ENCODE measurements around the gene EPHA10. TPM values are rescaled to one million over a fixed set of nuclear protein-coding genes. Genes with fewer than 3 reads are reported as not detected.
"Not testable (repeated sequence)": the region's sequence is repeated elsewhere in the genome, so short reads cannot be mapped to it uniquely, and the experiment has no call there.

Gene EPHA10
- total RNA-seq, 1 donor from 2014 or later, result 0.17 TPM

DNA sequence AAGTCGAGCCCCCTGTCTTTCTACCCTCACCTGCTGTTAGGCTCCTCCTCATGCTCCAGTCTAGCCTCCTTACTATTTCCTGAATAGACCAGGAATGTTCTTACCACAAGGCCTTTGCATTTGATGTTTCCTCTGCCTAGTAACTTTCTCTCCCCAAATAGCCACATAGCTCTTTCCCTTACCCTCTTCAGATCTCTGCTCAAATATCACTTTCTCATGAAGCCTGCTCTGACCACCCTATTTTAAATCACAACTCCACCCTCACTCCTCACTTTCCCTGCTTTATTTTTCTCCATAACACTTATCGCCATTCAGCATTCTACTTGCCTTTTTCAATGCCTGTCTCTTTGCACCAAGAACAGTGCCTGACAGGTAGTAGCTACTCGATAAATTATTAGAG lies 79.2 kb downstream of the EPHA10 start:
- no peak overlapping the region for H3K4me3 ChIP-seq (ENCODE audit: low read depth, low read length)
- DNase-seq (ENCODE audit: low read depth), result no peak
- TF ChIP-seq, protein P1, sequence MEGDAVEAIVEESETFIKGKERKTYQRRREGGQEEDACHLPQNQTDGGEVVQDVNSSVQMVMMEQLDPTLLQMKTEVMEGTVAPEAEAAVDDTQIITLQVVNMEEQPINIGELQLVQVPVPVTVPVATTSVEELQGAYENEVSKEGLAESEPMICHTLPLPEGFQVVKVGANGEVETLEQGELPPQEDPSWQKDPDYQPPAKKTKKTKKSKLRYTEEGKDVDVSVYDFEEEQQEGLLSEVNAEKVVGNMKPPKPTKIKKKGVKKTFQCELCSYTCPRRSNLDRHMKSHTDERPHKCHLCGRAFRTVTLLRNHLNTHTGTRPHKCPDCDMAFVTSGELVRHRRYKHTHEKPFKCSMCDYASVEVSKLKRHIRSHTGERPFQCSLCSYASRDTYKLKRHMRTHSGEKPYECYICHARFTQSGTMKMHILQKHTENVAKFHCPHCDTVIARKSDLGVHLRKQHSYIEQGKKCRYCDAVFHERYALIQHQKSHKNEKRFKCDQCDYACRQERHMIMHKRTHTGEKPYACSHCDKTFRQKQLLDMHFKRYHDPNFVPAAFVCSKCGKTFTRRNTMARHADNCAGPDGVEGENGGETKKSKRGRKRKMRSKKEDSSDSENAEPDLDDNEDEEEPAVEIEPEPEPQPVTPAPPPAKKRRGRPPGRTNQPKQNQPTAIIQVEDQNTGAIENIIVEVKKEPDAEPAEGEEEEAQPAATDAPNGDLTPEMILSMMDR (conservative IDR thresholded peaks at IDR 0.05; ENCODE audit: low read depth, low read length), result no peak

DNA sequence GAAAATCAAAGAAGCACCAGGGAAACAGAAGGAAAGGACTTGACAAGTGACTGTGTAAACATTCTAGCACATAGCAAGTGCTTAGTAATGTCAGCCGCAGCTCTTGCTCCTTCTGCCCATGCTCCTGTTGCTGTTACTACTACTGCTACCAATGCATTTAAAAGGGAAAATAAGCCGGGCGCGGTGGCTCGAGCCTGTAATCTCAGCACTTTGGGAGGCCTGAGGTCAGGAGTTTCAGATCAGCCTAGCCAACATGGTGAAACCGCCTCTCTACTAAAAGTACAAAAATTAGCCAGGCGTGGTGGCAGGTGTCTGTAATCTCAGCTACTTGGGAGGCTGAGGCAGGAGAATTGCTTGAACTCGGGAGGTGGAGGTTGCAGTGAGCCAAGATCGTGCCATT lies 80.7 kb downstream of the EPHA10 start:
- not testable (repeated sequence) for DNase-seq (ENCODE audit: low read depth); H3K4me3 ChIP-seq (ENCODE audit: low read depth, low read length)

DNA sequence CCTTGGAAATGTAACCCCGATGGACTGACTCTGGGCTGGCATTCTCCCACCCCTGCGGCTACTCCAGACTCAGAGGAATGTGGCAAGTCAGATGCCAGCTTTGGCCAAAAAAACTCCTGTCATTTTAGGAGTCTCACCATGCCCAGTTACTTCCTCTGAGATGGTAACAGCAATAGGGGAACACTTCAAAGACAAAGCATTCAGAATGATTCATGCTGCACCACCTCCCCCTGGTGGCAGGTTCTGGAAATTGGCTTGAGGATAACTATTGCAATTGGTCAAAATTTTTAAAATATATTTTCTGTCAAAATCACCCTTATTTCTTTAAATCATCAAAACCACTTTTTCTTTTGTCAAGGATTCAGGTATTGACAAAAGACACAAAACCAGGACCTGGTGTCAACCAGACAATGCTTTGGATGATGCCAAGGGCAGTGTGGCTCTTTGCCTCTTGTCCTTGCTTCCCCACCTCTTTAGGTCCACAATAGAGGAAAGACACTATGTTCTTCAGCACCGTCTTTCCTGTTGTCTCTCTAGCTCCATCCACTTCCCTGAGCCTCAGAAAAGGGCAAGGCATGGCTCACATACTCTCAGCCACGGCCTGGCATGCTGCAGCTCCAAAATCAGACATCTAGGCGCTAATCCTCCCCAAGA lies 82.5 kb downstream of the EPHA10 start:
- no peak for DNase-seq (ENCODE audit: low read depth)
- no peak overlapping the region for H3K4me3 ChIP-seq (ENCODE audit: low read depth, low read length)
- TF ChIP-seq, protein P1 (conservative IDR thresholded peaks at IDR 0.05; ENCODE audit: low read depth, low read length), result peak; percentile 93

DNA sequence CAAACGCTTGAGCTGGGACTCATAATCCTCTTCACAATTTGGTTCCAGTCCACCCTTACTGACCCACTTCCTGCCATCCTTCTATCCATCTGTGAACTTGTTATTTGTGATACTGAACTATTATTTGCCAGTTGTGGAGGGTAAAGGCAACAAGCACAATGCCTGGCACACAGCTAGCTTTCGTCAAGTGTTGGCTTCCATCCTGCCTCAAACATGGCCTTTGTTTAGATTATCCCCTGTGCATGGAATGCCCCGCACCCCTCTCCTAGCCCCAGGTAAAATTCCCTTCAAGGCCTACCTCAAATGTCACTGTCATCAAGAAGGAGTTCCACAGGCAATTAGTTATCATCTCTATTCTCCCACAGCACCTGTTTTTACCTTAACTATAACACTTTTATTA lies 84.0 kb downstream of the EPHA10 start:
- TF ChIP-seq, protein P1 (conservative IDR thresholded peaks at IDR 0.05; ENCODE audit: low read depth, low read length), result no peak
- no peak for DNase-seq (ENCODE audit: low read depth)
- H3K4me3 ChIP-seq (ENCODE audit: low read depth, low read length), result no peak overlapping the region

DNA sequence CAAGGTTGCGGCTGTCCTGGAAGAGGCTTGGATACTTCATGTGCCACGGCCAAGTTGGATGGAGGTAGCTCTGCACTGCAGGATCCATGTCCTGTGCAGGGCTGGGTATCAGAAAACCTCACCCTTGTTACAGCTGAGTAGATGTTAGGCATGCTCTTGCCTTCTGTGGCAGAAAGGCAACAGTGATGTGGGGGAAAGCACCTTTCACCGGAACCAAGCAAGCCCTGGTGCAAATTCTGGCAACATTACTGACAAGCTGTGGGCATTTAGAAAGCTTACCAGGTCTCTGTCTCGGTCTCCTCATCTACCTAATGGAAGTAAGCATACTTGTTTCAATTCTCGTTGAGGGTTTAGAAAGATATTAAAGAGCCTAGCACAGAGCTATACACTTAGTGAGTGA lies 87.1 kb downstream of the EPHA10 start:
- DNase-seq (ENCODE audit: low read depth), result no peak
- no peak overlapping the region for H3K4me3 ChIP-seq (ENCODE audit: low read depth, low read length)
- TF ChIP-seq, protein P1 (conservative IDR thresholded peaks at IDR 0.05; ENCODE audit: low read depth, low read length), result no peak

DNA sequence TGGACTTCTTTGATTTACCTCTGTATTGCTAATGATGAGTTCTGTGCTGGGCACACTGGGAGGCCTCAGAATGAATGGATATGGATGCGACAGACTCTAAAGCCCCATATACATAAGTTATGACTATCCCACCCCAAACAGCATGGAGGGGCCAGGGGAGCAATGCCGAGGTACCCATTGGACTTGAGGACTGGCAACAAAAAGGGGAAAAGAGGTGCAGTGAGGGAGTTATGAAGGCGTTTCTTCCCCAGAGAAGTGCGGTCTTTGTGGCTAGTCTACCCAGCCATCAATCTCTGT lies 87.8 kb downstream of the EPHA10 start:
- H3K4me3 ChIP-seq (ENCODE audit: low read depth, low read length), result no peak overlapping the region
- no peak for DNase-seq (ENCODE audit: low read depth)
- TF ChIP-seq, protein P1 (conservative IDR thresholded peaks at IDR 0.05; ENCODE audit: low read depth, low read length), result no peak

DNA sequence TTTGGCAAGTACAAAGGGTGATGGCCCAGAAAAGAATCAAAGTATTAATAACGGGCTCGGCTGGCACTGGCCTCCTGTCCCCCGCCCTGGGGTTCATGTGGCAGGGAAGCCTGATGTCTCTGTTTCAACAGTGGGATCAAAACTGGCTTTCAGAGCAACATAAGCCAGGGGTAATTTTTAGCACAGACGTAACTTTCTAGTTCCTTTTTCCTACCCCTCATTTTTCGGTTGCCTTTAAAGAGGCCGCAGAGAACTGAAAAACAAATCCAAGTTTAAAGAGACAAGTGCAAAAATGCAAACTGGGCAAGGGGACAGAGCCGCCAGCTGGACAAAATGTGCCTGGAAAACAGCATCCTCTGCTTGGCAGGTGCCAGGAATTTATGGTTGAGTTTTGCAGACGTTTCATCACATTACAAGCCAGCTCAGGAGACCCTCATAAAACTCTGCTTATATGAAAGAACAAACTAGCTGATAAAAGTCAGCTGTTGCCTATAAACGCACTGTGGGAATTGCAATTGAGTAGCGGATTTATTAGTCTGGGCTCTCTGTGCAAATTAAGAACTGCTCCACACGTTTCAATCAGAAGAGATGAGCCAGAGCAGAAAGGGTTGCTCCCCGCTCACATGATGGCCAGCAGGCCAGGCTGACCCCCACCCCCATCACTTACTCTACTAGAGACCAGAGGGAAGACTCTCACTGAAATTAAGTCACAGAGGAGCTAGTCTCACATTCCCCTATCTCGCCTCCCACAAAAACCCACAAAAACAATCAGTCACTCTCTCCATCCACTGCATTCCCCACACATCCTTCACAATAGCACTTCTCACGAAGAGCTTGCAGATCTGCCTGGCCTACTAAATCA lies 88.4 kb downstream of the EPHA10 start:
- DNase-seq (ENCODE audit: low read depth), result no peak
- TF ChIP-seq, protein P1 (conservative IDR thresholded peaks at IDR 0.05; ENCODE audit: low read depth, low read length), result no peak
- no peak overlapping the region for H3K4me3 ChIP-seq (ENCODE audit: low read depth, low read length)
